Stomach (tissue), 4 donors: Measurements from ENCODE around the gene GEMIN7.

Source experiments
- CTCF ChIP-seq, 7 experiments: fragments of 450-650 bp in 4 of 7; fragments of 200-600 bp in 3 of 7; sonication (generic) in 3 of 7; IDR thresholded peaks; one replicate each; pipeline ENCODE4 v1.5.1; 2016 to 2019; ENCODE audit warnings: antibody characterized with exemption in 7 of 7, control low read depth in 2 of 7, mild to moderate bottlenecking in 1 of 7
- POLR2A ChIP-seq, 4 donors: fragments of 450-650 bp; IDR thresholded peaks; one replicate each; pipeline ENCODE4 v1.6.1; 2016; ENCODE audit warnings: antibody characterized with exemption in 4 of 4, control low read depth in 2 of 4, mild to moderate bottlenecking in 1 of 4, moderate library complexity in 1 of 4
- POLR2AphosphoS5 ChIP-seq, 3 donors: sonication (generic); formaldehyde crosslinking; IDR thresholded peaks; one replicate each; pipeline ENCODE4 v1.6.1; 2016; ENCODE audit warnings: antibody characterized with exemption in 3 of 3

- TF ChIP-seq CTCF (IDR thresholded peaks at IDR 0.05) = no peak
- no peak for TF ChIP-seq POLR2A (IDR thresholded peaks at IDR 0.05)
- peak; percentile 74 to 95 (median 82) for TF ChIP-seq POLR2AphosphoS5 (IDR thresholded peaks at IDR 0.05)
These were observed 12.2 kb downstream of the GEMIN7 start for GRCh38 chr19:45091031-45091923.
